ENCODE measurements around the gene POU2F1. TPM values are rescaled to one million over a fixed set of nuclear protein-coding genes. Genes with fewer than 3 reads are reported as not detected.
"Not testable (repeated sequence)": the region's sequence is repeated elsewhere in the genome, so short reads cannot be mapped to it uniquely, and the experiment has no call there.

Gene POU2F1
- total RNA-seq, 1 experiment from 2014 or later = 29.6 TPM

GRCh38 chr1:167244244-167244643, 23.6 kb downstream of the POU2F1 start:
- Mint-ChIP-seq H3K9me3 (ENCODE audit: unreplicated experiment) (no peaks in the 10 kb centered on the region), H3K4me3 (ENCODE audit: unreplicated experiment) (no peak overlapping the region), H3K27ac (ENCODE audit: unreplicated experiment) (no peak overlapping the region), H3K36me3 (ENCODE audit: insufficient read depth, unreplicated experiment) (no peaks in the 10 kb centered on the region), H3K4me1 (ENCODE audit: low read depth, unreplicated experiment) (peaks cover 18% of the 10 kb centered on the region), H3K27me3 (ENCODE audit: insufficient read depth, unreplicated experiment) (no peaks in the 10 kb centered on the region)
- no peaks in the 10 kb centered on the region for H3K36me3 ChIP-seq (ENCODE audit: control insufficient read depth, insufficient read depth, low read length)
- H3K4me1 ChIP-seq = peaks cover 13% of the 10 kb centered on the region; the same call in 1 of the 2 replicates
- no peak for TF ChIP-seq CTCF (IDR thresholded peaks at IDR 0.05; ENCODE audit: insufficient read depth in 1 of 2, low read depth in 1 of 2, low read length in 1 of 2, severe bottlenecking in 1 of 2, unreplicated experiment in 1 of 2)
- no peaks in the 10 kb centered on the region for H3K9me3 ChIP-seq
- H3K27me3 ChIP-seq (replicated peaks; ENCODE audit: control insufficient read depth, insufficient read depth, low read length) = no peaks in the 10 kb centered on the region
- CTCF ChIA-PET = no interaction called here
- POLR2A ChIA-PET = no interaction called here
- no peak overlapping the region for H3K4me3 ChIP-seq (ENCODE audit: low read depth, low read length)
- BruUV-seq (replicated peaks) = no TSS peak
- intact Hi-C loops (cut with micrococcal nuclease; ENCODE audit: unreplicated experiment) = no loop called here
- no peak for DNase-seq

GRCh38 chr1:167245168-167245567, 24.5 kb downstream of the POU2F1 start:
- H3K27ac Mint-ChIP-seq (ENCODE audit: unreplicated experiment); H3K36me3 ChIP-seq (ENCODE audit: control insufficient read depth, insufficient read depth, low read length); H3K27me3 ChIP-seq (replicated peaks; ENCODE audit: control insufficient read depth, insufficient read depth, low read length); intact Hi-C loops (cut with micrococcal nuclease; ENCODE audit: unreplicated experiment); H3K4me3 ChIP-seq (ENCODE audit: low read depth, low read length); H3K36me3 Mint-ChIP-seq (ENCODE audit: insufficient read depth, unreplicated experiment); H3K27me3 Mint-ChIP-seq (ENCODE audit: insufficient read depth, unreplicated experiment); H3K9me3 ChIP-seq; H3K4me3 Mint-ChIP-seq (ENCODE audit: unreplicated experiment); DNase-seq; BruUV-seq (replicated peaks); H3K9me3 Mint-ChIP-seq (ENCODE audit: unreplicated experiment): not testable (repeated sequence)
- peaks cover 26% of the 10 kb centered on the region for H3K4me1 Mint-ChIP-seq (ENCODE audit: low read depth, unreplicated experiment)
- ChIA-PET CTCF (interaction anchor here (0.6 to 0.9 kb wide), 2 partner anchors 9 to 22 kb away, joined by 5 to 7 read pairs; no protein-coding TSS in a partner anchor), POLR2A (interaction anchor here (0.6 kb wide), 1 partner anchor 406 kb away, joined by 3 read pairs; no protein-coding TSS in a partner anchor)
- H3K4me1 ChIP-seq = peaks cover 18% of the 10 kb centered on the region; the same call in 1 of the 2 replicates

GRCh38 chr1:167246971-167247370, 26.3 kb downstream of the POU2F1 start:
- no peaks in the 10 kb centered on the region for H3K27me3 Mint-ChIP-seq (ENCODE audit: insufficient read depth, unreplicated experiment)
- no TSS peak for BruUV-seq (replicated peaks)
- no peak for TF ChIP-seq CTCF (IDR thresholded peaks at IDR 0.05; ENCODE audit: insufficient read depth in 1 of 2, low read depth in 1 of 2, low read length in 1 of 2, severe bottlenecking in 1 of 2, unreplicated experiment in 1 of 2)
- no peaks in the 10 kb centered on the region for H3K36me3 ChIP-seq (ENCODE audit: control insufficient read depth, insufficient read depth, low read length)
- no peaks in the 10 kb centered on the region for H3K27me3 ChIP-seq (replicated peaks; ENCODE audit: control insufficient read depth, insufficient read depth, low read length)
- peaks cover 26% of the 10 kb centered on the region for H3K4me1 Mint-ChIP-seq (ENCODE audit: low read depth, unreplicated experiment)
- no peak overlapping the region for H3K27ac Mint-ChIP-seq (ENCODE audit: unreplicated experiment)
- ChIA-PET POLR2A (no interaction called here), CTCF (no interaction called here)
- H3K36me3 Mint-ChIP-seq (ENCODE audit: insufficient read depth, unreplicated experiment) = no peaks in the 10 kb centered on the region
- intact Hi-C loops (cut with micrococcal nuclease; ENCODE audit: unreplicated experiment) = no loop called here
- peaks cover 24% of the 10 kb centered on the region for H3K4me1 ChIP-seq
- H3K9me3 Mint-ChIP-seq (ENCODE audit: unreplicated experiment) = no peaks in the 10 kb centered on the region
- no peaks in the 10 kb centered on the region for H3K9me3 ChIP-seq
- H3K4me3 Mint-ChIP-seq (ENCODE audit: unreplicated experiment) = no peak overlapping the region
- no peak for DNase-seq
- H3K4me3 ChIP-seq (ENCODE audit: low read depth, low read length) = no peak overlapping the region

- Histone ChIP-seq H3K27me3 (replicated peaks; ENCODE audit: control insufficient read depth, insufficient read depth, low read length) (no peaks in the 10 kb centered on the region), H3K4me1 (peaks cover 28% of the 10 kb centered on the region), H3K4me3 (ENCODE audit: low read depth, low read length) (no peak overlapping the region), H3K36me3 (ENCODE audit: control insufficient read depth, insufficient read depth, low read length) (no peaks in the 10 kb centered on the region), H3K9me3 (no peaks in the 10 kb centered on the region)
- H3K4me1 Mint-ChIP-seq (ENCODE audit: low read depth, unreplicated experiment) = peaks cover 26% of the 10 kb centered on the region
- TF ChIP-seq CTCF (IDR thresholded peaks at IDR 0.05; ENCODE audit: insufficient read depth in 1 of 2, low read depth in 1 of 2, low read length in 1 of 2, severe bottlenecking in 1 of 2, unreplicated experiment in 1 of 2) = no peak
- intact Hi-C loops (cut with micrococcal nuclease; ENCODE audit: unreplicated experiment) = no loop called here
- BruUV-seq (replicated peaks) = no TSS peak
- ChIA-PET POLR2A (no interaction called here), CTCF (no interaction called here)
- H3K4me3 Mint-ChIP-seq (ENCODE audit: unreplicated experiment) = no peak overlapping the region
- no peaks in the 10 kb centered on the region for H3K9me3 Mint-ChIP-seq (ENCODE audit: unreplicated experiment)
- no peak for DNase-seq
- no peaks in the 10 kb centered on the region for H3K36me3 Mint-ChIP-seq (ENCODE audit: insufficient read depth, unreplicated experiment)
- H3K27me3 Mint-ChIP-seq (ENCODE audit: insufficient read depth, unreplicated experiment) = no peaks in the 10 kb centered on the region
- no peak overlapping the region for H3K27ac Mint-ChIP-seq (ENCODE audit: unreplicated experiment)
Measured at GRCh38 chr1:167247754-167248153, 27.1 kb downstream of the POU2F1 start.

Data from Caco-2 (cell line).